RCC 7860 (cell line): ENCODE measurements around the gene ENDOV.

ENCODE experiments used
- DNase-seq: peaks from one replicate; pipeline ENCODE4 v3.0.0-alpha.2; 2015; ENCODE audit warnings: low spot score
- FAIRE-seq: peaks from 2 replicates; lab custom pipeline; 2012; peaks lifted over from hg19 to GRCh38; lab: Jason Lieb, UNC

The ENDOV gene

GRCh38 chr17:80414803-80415625 lies at the start of gene ENDOV:
ENDOV (plus strand) TSS chr17:80415167; CDS start chr17:80415195, 28 bp downstream.
- no peak for FAIRE-seq
- peak; percentile 79 for DNase-seq

GRCh38 chr17:80365983-80366382 lies 49.0 kb upstream of the ENDOV start:
- FAIRE-seq (no peak), DNase-seq (no peak)

DNA sequence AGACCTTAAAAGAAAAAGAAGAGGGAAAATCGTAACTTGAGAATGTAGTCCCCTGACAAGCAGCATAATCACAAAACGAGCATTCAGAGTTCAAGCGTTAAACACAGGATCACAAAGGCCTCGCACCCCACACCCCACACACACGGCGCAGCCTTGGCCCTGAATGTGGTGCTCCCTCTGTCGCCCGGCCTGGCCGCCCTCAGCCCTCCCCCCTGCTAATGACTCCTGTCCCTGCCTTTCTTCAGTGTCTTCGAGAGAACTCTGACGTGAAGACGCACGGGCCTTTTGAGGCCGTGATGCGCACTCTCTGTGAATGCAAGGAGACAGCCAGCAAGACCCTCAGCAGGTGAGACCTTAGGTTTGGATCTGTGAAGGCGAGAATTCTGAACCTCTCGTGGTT lies 47.5 kb upstream of the ENDOV start:
- DNase-seq (no peak), FAIRE-seq (no peak)

- DNase-seq, result no peak
- FAIRE-seq, result no peak
Observed at GRCh38 chr17:80371196-80371595, 43.8 kb upstream of the ENDOV start.

DNA sequence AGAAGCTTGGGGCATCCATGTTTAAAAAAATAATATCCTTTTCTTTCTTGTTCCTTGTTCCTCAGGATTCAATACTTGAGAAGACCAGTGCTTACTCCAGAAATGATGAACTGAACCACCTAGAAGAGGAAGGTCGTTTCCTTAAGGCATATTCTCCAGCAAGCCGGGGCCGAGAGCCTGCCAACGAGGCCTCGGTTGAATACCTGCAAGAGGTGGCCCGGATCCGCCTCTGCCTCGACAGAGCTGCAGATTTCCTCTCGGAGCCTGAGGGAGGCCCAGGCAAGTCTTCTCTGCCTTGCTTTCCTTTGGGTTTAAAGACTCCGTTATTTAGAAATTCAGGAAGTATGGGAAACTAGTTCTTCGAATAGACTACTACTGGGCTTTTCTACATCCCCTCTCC lies 42.5 kb upstream of the ENDOV start:
- DNase-seq, result no peak
- no peak for FAIRE-seq

- FAIRE-seq (no peak), DNase-seq (no peak)
Observed at GRCh38 chr17:80372922-80373570, 41.9 kb upstream of the ENDOV start.

DNA sequence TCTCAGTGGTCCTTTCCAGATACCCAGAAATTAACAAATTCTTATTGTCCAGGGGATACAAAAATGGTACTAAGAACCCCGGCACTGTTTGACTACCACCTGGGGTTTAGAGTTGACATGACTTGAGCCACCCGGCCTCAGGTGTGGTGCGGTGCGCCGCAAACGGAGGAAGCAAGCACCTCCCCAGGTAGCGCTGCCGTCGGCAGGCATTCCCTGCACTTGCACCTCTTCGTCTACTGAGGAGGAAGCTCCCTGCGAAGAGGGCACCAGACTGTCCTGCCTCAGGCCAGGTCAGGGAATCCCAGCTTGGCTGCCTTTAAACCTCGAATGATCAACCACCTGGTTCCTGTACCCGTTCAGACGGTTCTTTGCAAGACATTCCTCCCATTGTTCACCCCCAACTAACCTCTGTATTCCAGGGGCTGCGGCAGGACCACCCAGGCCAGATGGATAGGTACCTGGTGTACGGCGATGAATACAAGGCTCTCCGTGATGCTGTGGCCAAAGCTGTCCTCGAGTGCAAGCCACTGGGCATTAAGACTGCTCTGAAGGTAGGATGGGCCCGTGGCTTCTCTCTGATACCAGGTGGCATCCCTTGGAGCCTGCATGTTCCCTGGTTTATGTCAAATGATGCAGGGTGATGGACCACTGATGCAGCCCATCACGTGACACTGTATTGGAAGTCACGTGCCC lies 40.8 kb upstream of the ENDOV start:
- no peak for FAIRE-seq
- DNase-seq, result no peak

- no peak for FAIRE-seq
Observed at GRCh38 chr17:80374732-80375585, 40.0 kb upstream of the ENDOV start.

GRCh38 chr17:80376531-80376930 lies 38.4 kb upstream of the ENDOV start:
- DNase-seq (no peak), FAIRE-seq (no peak)

More at GRCh38 chr17:80374732-80375585, 40.0 kb upstream of the ENDOV start:
- DNase-seq, result no peak

DNA sequence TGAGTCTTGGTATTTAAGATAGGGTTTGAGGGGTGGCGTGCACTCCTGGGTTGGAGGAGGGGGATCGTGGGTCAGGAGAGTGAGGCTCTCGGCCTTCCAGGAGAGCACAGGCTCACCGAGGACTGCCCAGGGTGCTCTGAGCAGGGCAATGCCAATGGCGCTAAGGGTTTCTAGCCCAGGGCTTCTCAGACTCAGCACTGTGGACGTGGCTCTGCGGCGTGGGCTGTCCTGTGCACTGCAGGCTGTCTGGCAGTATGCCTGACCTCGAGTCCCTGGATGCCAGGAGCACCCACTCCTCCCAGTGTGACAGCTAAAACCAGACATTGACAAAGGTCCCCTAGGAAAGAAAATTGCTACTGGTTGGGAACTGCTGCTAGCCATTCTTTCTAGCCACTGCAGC lies 37.2 kb upstream of the ENDOV start:
- no peak for FAIRE-seq
- DNase-seq, result no peak

GRCh38 chr17:80379348-80379747 lies 35.6 kb upstream of the ENDOV start:
- no peak for DNase-seq
- FAIRE-seq, result no peak

DNA sequence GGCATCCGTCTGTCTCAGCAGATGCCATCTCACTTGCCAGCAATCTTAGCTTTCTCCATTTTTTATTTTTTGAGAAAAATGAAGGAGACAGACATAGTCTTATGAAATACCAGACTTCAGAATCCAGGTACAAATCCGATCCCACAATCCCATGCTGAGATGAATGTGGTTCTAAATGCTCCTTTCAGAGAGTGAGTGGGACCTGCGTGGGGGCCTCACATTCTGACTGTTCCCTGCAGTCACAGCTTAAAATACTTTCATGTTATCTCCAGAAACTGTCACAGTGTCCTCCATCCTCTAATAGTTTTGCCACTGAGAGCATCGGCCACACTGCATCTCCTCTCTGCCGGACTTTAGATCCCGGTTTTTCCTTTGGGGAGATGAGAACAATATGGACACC lies 34.9 kb upstream of the ENDOV start:
- DNase-seq (no peak), FAIRE-seq (no peak)

DNA sequence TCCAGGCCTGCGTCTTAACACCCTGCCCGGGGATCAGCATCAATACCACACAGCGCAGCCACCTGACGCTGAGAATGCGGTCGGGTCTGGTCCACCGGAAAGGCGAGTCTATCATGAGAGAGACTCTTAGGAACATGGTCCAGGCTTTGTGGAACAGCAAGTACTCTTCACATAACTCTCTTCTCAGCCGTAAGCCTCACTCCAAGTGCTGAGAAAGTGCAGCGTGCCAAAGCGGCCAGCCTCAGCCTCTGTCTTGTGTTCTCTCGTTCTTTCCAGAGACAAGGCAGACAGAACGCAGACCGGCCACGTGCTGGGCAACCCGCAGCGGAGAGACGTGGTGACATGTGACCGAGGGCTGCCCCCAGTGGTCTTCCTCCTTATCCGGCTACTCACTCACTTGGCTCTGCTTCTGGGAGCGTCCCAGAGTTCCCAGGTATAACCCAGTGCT lies 34.4 kb upstream of the ENDOV start:
- no peak for FAIRE-seq
- DNase-seq, result no peak

DNA sequence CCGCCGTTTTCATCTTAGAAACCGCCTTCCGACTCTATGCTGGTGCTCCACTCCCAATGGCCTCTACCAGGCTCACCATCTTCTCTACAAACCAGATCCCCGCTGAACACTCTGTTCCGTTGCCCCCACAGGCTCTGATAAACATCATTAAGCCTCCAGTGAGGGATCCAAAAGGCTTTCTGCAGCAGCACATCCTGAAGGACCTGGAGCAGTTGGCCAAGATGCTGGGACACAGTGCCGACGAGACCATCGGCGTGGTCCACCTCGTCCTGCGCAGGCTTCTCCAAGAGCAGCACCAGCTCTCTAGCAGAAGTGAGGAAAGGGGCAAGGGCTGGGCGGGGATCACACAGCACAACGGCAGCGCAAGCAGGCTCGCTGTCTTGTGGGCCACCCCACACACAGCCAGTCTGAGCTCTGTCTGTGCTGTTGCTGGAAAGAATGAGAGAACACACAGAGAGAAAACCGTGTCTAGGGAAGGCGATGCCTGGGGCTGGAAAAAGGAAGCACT lies 33.5 kb upstream of the ENDOV start:
- no peak for FAIRE-seq
- no peak for DNase-seq

DNA sequence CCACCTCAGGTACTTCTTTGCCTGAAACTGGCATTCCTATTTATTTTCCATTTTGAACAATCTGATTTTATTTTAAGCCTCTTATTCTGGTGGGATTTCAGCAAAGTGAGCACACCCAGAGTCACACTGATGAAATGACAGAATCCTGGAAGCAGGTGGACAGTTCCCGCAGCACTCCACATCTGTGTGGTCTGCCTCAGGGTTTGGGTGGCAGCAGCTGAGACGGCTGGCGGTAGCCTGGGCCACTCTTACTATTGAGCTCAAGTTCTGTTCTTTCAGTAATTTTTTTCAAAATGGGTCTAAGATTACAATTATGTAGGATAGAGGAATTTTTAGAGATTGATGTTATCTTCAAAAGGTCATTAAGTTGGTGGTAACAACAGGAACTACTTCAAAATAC lies 32.5 kb upstream of the ENDOV start:
- DNase-seq (no peak), FAIRE-seq (no peak)

DNA sequence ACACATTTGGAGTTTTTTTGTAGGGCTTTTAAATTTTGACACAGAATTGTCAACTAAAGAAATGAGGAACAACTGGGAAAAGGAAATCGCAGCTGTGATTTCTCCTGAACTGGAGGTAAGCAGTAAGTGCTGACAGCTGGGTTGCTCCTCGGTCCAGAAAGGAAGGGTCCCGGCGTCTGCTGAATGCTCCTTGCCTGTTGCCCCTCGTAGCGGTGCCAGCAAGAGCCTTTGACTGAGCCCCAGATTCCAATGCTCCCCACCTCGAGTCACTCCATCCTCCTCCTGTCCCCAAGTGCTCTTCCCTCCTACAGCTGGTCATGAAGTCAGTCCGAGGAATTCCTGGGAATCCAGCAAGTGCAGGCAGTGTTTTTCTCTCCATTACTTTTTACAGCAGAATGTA lies 32.0 kb upstream of the ENDOV start:
- no peak for FAIRE-seq
- no peak for DNase-seq

DNA sequence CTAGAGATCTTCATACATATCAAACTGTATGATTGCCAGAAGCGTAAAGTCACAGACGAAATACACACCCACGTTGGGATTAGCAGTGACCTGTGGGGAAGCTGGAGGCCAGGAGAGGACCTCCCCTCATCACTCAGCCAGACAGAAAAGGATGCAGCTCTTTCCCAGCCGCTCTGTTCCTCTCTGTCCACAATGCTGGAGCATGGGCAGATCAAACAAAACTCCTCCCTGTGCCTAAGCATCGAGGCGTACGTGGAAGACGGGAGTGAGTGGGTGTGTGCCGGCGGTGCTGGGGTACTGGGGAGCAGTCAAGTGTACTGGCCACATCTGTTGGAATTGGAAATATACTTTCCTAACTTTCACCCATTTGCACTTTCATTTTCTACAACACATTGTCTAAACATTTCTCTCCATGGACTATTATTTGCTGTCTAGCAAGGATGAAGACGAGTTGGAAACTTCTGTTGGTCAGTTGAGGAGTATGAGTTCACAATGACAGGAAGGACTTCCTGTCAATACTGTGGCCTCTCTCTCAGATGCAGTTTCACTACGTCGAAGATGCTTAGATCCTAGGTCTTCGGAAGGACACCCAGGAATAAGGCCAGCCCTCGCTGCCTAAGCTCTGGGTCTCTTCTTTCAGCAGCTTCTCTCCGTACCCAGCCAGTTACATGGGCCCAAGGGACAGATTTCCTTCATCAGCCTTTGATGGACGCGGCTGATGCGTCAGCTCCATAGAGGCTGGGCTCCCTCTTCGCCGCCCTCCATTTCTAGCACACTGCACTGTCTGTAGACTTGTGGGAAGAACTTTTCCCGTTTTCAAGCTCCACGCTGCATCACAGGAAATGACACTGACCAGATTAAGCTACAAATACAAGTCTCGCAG lies 30.6 kb upstream of the ENDOV start:
- FAIRE-seq (no peak), DNase-seq (no peak)

- FAIRE-seq (no peak), DNase-seq (no peak)
Observed at GRCh38 chr17:80385046-80385445, 29.9 kb upstream of the ENDOV start.

- no peak for DNase-seq
- FAIRE-seq, result no peak
Observed at GRCh38 chr17:80386341-80386740, 28.6 kb upstream of the ENDOV start.

GRCh38 chr17:80387071-80387470 lies 27.9 kb upstream of the ENDOV start:
- FAIRE-seq, result no peak
- no peak for DNase-seq
